K562 (cell line): Measurements from ENCODE around the gene NPB. TPM values are rescaled to one million over a fixed set of nuclear protein-coding genes. Genes with fewer than 3 reads are reported as not detected.

Experiments
- AFF4 ChIP-seq: sonication (generic); formaldehyde crosslinking; IDR thresholded peaks from 2 replicates; pipeline ENCODE4 v1.8.0; 2023; ENCODE audit warnings: mild to moderate bottlenecking, missing genetic modification reagents
- ARID4B ChIP-seq: sonication (generic); formaldehyde crosslinking; IDR thresholded peaks from 2 replicates; pipeline ENCODE4 v1.8.0; 2022; ENCODE audit warnings: mild to moderate bottlenecking, missing genetic modification reagents
- CBX1 ChIP-seq: sonication (generic); IDR thresholded peaks from 2 replicates; pipeline ENCODE4 v1.6.1; 2016; ENCODE audit warnings: antibody characterized with exemption, low read depth, mild to moderate bottlenecking
- E2F6 ChIP-seq, 2 experiments: IDR thresholded peaks; 2 replicates each; pipeline ENCODE4 v1.6.1; 2011; ENCODE audit warnings: borderline replicate concordance in 1 of 2, control low read depth in 1 of 2, low read depth in 1 of 2, low read length in 1 of 2, mild to moderate bottlenecking in 1 of 2, mixed read lengths in 1 of 2, moderate library complexity in 1 of 2; ENCODE audit not compliant: insufficient read depth in 1 of 2, insufficient read length in 1 of 2, poor library complexity in 1 of 2, severe bottlenecking in 1 of 2; ENCODE audit errors: extremely low read depth in 1 of 2
- ELF4 ChIP-seq: fragments of 450-650 bp; formaldehyde crosslinking; IDR thresholded peaks from 2 replicates; pipeline ENCODE4 v1.4.0; 2022; ENCODE audit warnings: missing genetic modification characterization
- FOXM1 ChIP-seq, 2 experiments: fragments of 450-650 bp in 1 of 2; sonication (generic) in 1 of 2; formaldehyde crosslinking in 1 of 2; IDR thresholded peaks; 2 replicates each; pipeline versions ENCODE4 v1.6.1 to v1.9.0; 2017 to 2022; ENCODE audit warnings: low read depth in 2 of 2, mild to moderate bottlenecking in 2 of 2, missing genetic modification reagents in 1 of 2, moderate library complexity in 1 of 2
- FUS ChIP-seq: fragments of 200-400 bp; formaldehyde crosslinking; optimal IDR thresholded peaks from 2 replicates; pipeline ENCODE3; 2017; ENCODE audit warnings: low read depth, low read length
- LEF1 ChIP-seq: fragments of 450-650 bp; IDR thresholded peaks from 2 replicates; pipeline ENCODE4 v1.6.1; 2016; ENCODE audit warnings: mild to moderate bottlenecking
- MXI1 ChIP-seq: IDR thresholded peaks from 2 replicates; pipeline ENCODE4 v1.6.1; 2011; ENCODE audit warnings: low read depth, mild to moderate bottlenecking, improper control_type of control experiment, low read length
- NFXL1 ChIP-seq: fragments of 450-650 bp; formaldehyde crosslinking; IDR thresholded peaks from 2 replicates; pipeline ENCODE4 v1.4.0; 2021; ENCODE audit warnings: mild to moderate bottlenecking
- TBP ChIP-seq: optimal IDR thresholded peaks from 2 replicates; pipeline ENCODE3; 2011; ENCODE audit warnings: low read depth, low read length, improper control_type of control experiment
- ZBTB7A ChIP-seq: IDR thresholded peaks from 2 replicates; pipeline ENCODE4 v1.6.1; 2011; ENCODE audit warnings: low read depth, mild to moderate bottlenecking, low read length, moderate library complexity, borderline replicate concordance; ENCODE audit not compliant: control insufficient read depth
- ZC3H11A ChIP-seq: IDR thresholded peaks from 2 replicates; pipeline ENCODE4 v1.6.1; 2012; ENCODE audit warnings: low read depth, low read length, improper control_type of control experiment
- ZNF12 ChIP-seq: sonication (generic); formaldehyde crosslinking; IDR thresholded peaks from 2 replicates; pipeline ENCODE4 v1.4.0; 2020; ENCODE audit warnings: mild to moderate bottlenecking, missing genetic modification reagents
- ZNF239 ChIP-seq: fragments of 250-450 bp; sonication (Bioruptor Pico); IDR thresholded peaks from 2 replicates; pipeline ENCODE4 v1.4.0; 2020; ENCODE audit warnings: mild to moderate bottlenecking
- ZNF589 ChIP-seq: fragments of 200-800 bp; sonication (Bioruptor generic); IDR thresholded peaks from 2 replicates; pipeline ENCODE4 v1.6.1; 2016; ENCODE audit warnings: low read depth, missing genetic modification characterization, missing compliant biosample characterization
- polyA plus RNA-seq, 8 experiments: library from polyadenylated mRNA; depleted of rRNA in 4 of 8; stranded (reverse) in 5 of 8; unstranded in 3 of 8; fragments of >200 nt; fragmentation: Nextera tagmentation in 2 of 8; fragmentation: Illumina TruSeq in 1 of 8; extraction: Ambion mirVana in 2 of 8; extraction: Trizol in 1 of 8; gene quantifications; 2 replicates each; pipeline versions ENCODE4 v1.2.1 to v1.2.3, GENCODE V29; 2011 to 2014; ENCODE audit warnings: inconsistent platforms in 1 of 8, missing spikeins in 1 of 8
- total RNA-seq, 7 experiments: library from RNA; depleted of rRNA in 6 of 7; stranded (reverse); fragments of >200 nt in 6 of 7; fragmentation: Illumina TruSeq in 2 of 7; extraction: Trizol in 2 of 7; gene quantifications; 2 replicates each; pipeline versions ENCODE4 v1.2.1 to v1.2.3, GENCODE V29; 2011 to 2021; ENCODE audit warnings: low replicate concordance in 1 of 7

NPB gene
- total and polyA plus RNA-seq, 9 of the 15 experiments (the other 6 are each of a cell fraction or from before 2014, with no cell fraction given) = 0.03 to 0.61 (median 0.14) TPM; not detected in 2

- TF ChIP-seq NFXL1 (CRISPR knock-in tag) = peak; percentile 89; the same call in 1 of the 2 replicates
- TF ChIP-seq FUS = peak; percentile 83
- TF ChIP-seq AFF4 = 0 out of 2 replicates have a peak, but pooled peaks have one; percentile 19
- peak in 1 of 2 experiments; percentile 82 for TF ChIP-seq E2F6 (IDR thresholded peaks at IDR 0.05; ENCODE audit: borderline replicate concordance in 1 of 2, extremely low read depth in 1 of 2, insufficient read depth in 1 of 2, insufficient read length in 1 of 2, low read depth in 1 of 2, low read length in 1 of 2, poor library complexity in 1 of 2, severe bottlenecking in 1 of 2)
- peak; percentile 93 for TF ChIP-seq TBP
- TF ChIP-seq CBX1 = peak; percentile 86; the same call in 1 of the 2 replicates
- peak; percentile 74 for TF ChIP-seq ZBTB7A
- TF ChIP-seq ZC3H11A = no peak
- no peak for TF ChIP-seq ZNF589 (CRISPR knock-in tag)
- TF ChIP-seq LEF1 = no peak; the same call in 1 of the 2 replicates
- peak; percentile 47 for TF ChIP-seq ARID4B (CRISPR knock-in tag)
- no peak for TF ChIP-seq ELF4
- no peak for TF ChIP-seq FOXM1 (IDR thresholded peaks at IDR 0.05; ENCODE audit: low read depth)
- peak; percentile 67; the same call in 1 of the 2 replicates for TF ChIP-seq FOXM1 (CRISPR knock-in tag; IDR thresholded peaks at IDR 0.05; ENCODE audit: low read depth)
- peak; percentile 68; the same call in 1 of the 2 replicates for TF ChIP-seq ZNF12 (CRISPR knock-in tag)
- TF ChIP-seq MXI1 = 0 out of 2 replicates have a peak, but pooled peaks have one; percentile 9
- TF ChIP-seq ZNF239 = 0 out of 2 replicates have a peak, but pooled peaks have one; percentile 27
These were observed 41.9 kb upstream of the NPB start, which contains the start of gene P4HB (continued) for GRCh38 chr17:81859906-81860755.
